CD14-positive monocyte (primary cell): ENCODE measurements around the gene HAUS6. TPM values are rescaled to one million over a fixed set of nuclear protein-coding genes. Genes with fewer than 3 reads are reported as not detected.
A peak's percentile ranks its signal among the peaks of the same experiment; 100 is the strongest.

Experiments used
- DNase-seq, 3 donors: peaks; one replicate each; pipeline ENCODE4 v3.0.0-alpha.2; 2011 to 2022
- H2AFZ ChIP-seq: 2 replicates; pipeline ENCODE4 v1.6.0; 2012; ENCODE audit warnings: mild to moderate bottlenecking, low read depth, low read length, inconsistent platforms; ENCODE audit not compliant: insufficient read depth, poor library complexity, severe bottlenecking
- H3K27ac ChIP-seq, 2 donors: 1 replicate in 1 of 2; 2 replicates in 1 of 2; pipeline ENCODE4 v1.5.1; 2012 to 2013; ENCODE audit warnings: low read length in 2 of 2, control low read depth in 1 of 2, inconsistent platforms in 1 of 2, low read depth in 1 of 2, mild to moderate bottlenecking in 1 of 2
- H3K27me3 ChIP-seq, 2 donors: one replicate each; pipeline versions ENCODE4 v1.6.0 to v1.6.1; 2011 to 2013; ENCODE audit warnings: low read length in 2 of 2; ENCODE audit not compliant: control insufficient read depth in 2 of 2, insufficient read depth in 2 of 2
- H3K36me3 ChIP-seq, 2 donors: replicated peaks in 1 of 2; 1 replicate in 1 of 2; 2 replicates in 1 of 2; pipeline versions ENCODE4 v1.5.1 to v1.6.1; 2012 to 2013; ENCODE audit warnings: low read length in 2 of 2, control low read depth in 1 of 2, inconsistent platforms in 1 of 2, mild to moderate bottlenecking in 1 of 2; ENCODE audit not compliant: insufficient read depth in 2 of 2, control insufficient read depth in 1 of 2
- H3K4me1 ChIP-seq, 2 donors: 1 replicate in 1 of 2; 2 replicates in 1 of 2; pipeline versions ENCODE4 v1.5.1 to v1.6.1; 2012 to 2013; ENCODE audit warnings: low read length in 2 of 2, control low read depth in 1 of 2, inconsistent platforms in 1 of 2, mild to moderate bottlenecking in 1 of 2, moderate library complexity in 1 of 2; ENCODE audit not compliant: insufficient read depth in 2 of 2, control insufficient read depth in 1 of 2
- H3K4me2 ChIP-seq: replicated peaks from 2 replicates; pipeline ENCODE3; 2012; ENCODE audit warnings: low read length, moderate library complexity, mild to moderate bottlenecking; ENCODE audit not compliant: poor library complexity, severe bottlenecking; ENCODE audit errors: extremely low read depth
- H3K4me3 ChIP-seq, 3 experiments: fragments of 200-600 bp in 1 of 3; sonication (generic) in 1 of 3; replicated peaks in 1 of 3; 1 replicate in 2 of 3; 2 replicates in 1 of 3; pipeline ENCODE4 v1.5.1; 2011 to 2013; ENCODE audit warnings: low read length in 3 of 3, mild to moderate bottlenecking in 3 of 3, control low read depth in 2 of 3, low read depth in 2 of 3, inconsistent platforms in 1 of 3, moderate library complexity in 1 of 3
- H3K79me2 ChIP-seq: 2 replicates; pipeline ENCODE4 v1.6.0; 2012; ENCODE audit warnings: mild to moderate bottlenecking, control low read depth, inconsistent platforms, low read length, moderate library complexity; ENCODE audit not compliant: insufficient read depth
- H3K9ac ChIP-seq: 2 replicates; pipeline ENCODE4 v1.6.0; 2017; ENCODE audit warnings: low read length, mild to moderate bottlenecking; ENCODE audit not compliant: insufficient read depth, poor library complexity, severe bottlenecking
- H3K9me3 ChIP-seq, 2 donors: replicated peaks in 1 of 2; 1 replicate in 1 of 2; 2 replicates in 1 of 2; pipeline versions ENCODE4 v1.5.1 to v1.6.1; 2012 to 2013; ENCODE audit warnings: low read length in 2 of 2, control low read depth in 1 of 2; ENCODE audit not compliant: control insufficient read depth in 1 of 2, insufficient read depth in 1 of 2
- H4K20me1 ChIP-seq: 2 replicates; pipeline ENCODE4 v1.6.0; 2012; ENCODE audit warnings: mild to moderate bottlenecking, low read length, control low read depth, moderate library complexity; ENCODE audit not compliant: insufficient read depth
- H3K27ac Mint-ChIP-seq, 7 donors: one replicate each; pipeline ENCODE4 v1.8.0; 2020; ENCODE audit warnings: mild to moderate bottlenecking in 7 of 7, mixed read lengths in 7 of 7, moderate library complexity in 6 of 7, inconsistent platforms in 2 of 7
- H3K27me3 Mint-ChIP-seq, 3 donors: one replicate each; pipeline ENCODE4 v1.8.0; 2021 to 2022; ENCODE audit warnings: low read depth in 3 of 3, mild to moderate bottlenecking in 3 of 3, mixed read lengths in 3 of 3, moderate library complexity in 3 of 3, inconsistent platforms in 1 of 3
- H3K36me3 Mint-ChIP-seq, 2 donors: one replicate each; pipeline ENCODE4 v1.8.0; 2020; ENCODE audit warnings: mixed read lengths in 2 of 2, inconsistent platforms in 1 of 2, mild to moderate bottlenecking in 1 of 2
- H3K4me1 Mint-ChIP-seq: one replicate; pipeline ENCODE4 v1.8.0; 2020; ENCODE audit warnings: mild to moderate bottlenecking, mixed read lengths
- H3K4me3 Mint-ChIP-seq, 2 donors: one replicate each; pipeline ENCODE4 v1.8.0; 2020; ENCODE audit warnings: mild to moderate bottlenecking in 2 of 2, mixed read lengths in 2 of 2, moderate library complexity in 1 of 2
- H3K9me3 Mint-ChIP-seq, 7 donors: one replicate each; pipeline ENCODE4 v1.8.0; 2020 to 2022; ENCODE audit warnings: mixed read lengths in 7 of 7, mild to moderate bottlenecking in 6 of 7, moderate library complexity in 6 of 7, inconsistent platforms in 2 of 7
- CTCF ChIP-seq: fragments of 200-600 bp; IDR thresholded peaks from one replicate; pipeline ENCODE4 v1.8.0; 2022; ENCODE audit warnings: antibody characterized with exemption, mild to moderate bottlenecking
- WGBS: methylation state at CpG from one replicate; pipeline ENCODE4 v1.1.5; 2013; ENCODE audit warnings: missing lambda C conversion rate; ENCODE audit not compliant: insufficient coverage; 5-methylcytosine and 5-hydroxymethylcytosine counted together
- intact Hi-C, 2 donors: fragments of 100-400 bp; cut with micrococcal nuclease; formaldehyde crosslinking; loops; one replicate each; pipeline versions ENCODE4 v1.15.0 to v1.15.1; 2023
- polyA plus RNA-seq, 3 donors: library from polyadenylated mRNA; depleted of rRNA in 1 of 3; unstranded in 2 of 3; stranded (reverse) in 1 of 3; fragments of 300-500 nt in 2 of 3; fragments of >200 nt in 1 of 3; fragmentation: Illumina TruSeq in 2 of 3; gene quantifications; 1 replicate in 2 of 3; 2 replicates in 1 of 3; pipeline ENCODE4 v1.2.3, GENCODE V29; 2012 to 2021

Gene HAUS6
- polyA plus RNA-seq, 3 donors, result 1.3 to 4.1 (median 2.3) TPM

- H3K79me2 ChIP-seq, result no peaks in the 10 kb centered on the region
- no peak overlapping the region for H3K9ac ChIP-seq
- Mint-ChIP-seq H3K27me3 (no peaks in the 10 kb centered on the region), H3K27ac (no peak overlapping the region), H3K9me3 (peaks cover 0 to 2% (median 0%) of the 10 kb centered on the region in 7 donors), H3K4me3 (no peak overlapping the region), H3K36me3 (no peaks in the 10 kb centered on the region), H3K4me1 (peaks cover 16% of the 10 kb centered on the region)
- no peak overlapping the region for H2AFZ ChIP-seq
- TF ChIP-seq CTCF, result no peak
- intact Hi-C loops, result no loop called here
- H3K4me2 ChIP-seq, result no peak overlapping the region
- H3K27me3 ChIP-seq, result no peaks in the 10 kb centered on the region
- H3K27ac ChIP-seq, result no peak overlapping the region
- H4K20me1 ChIP-seq, result no peaks in the 10 kb centered on the region
- no peaks in the 10 kb centered on the region for H3K9me3 ChIP-seq
- H3K4me1 ChIP-seq, result peaks cover 17 to 19% of the 10 kb centered on the region in 2 donors
- no peak overlapping the region for H3K4me3 ChIP-seq
- no peaks in the 10 kb centered on the region for H3K36me3 ChIP-seq
- DNase-seq, result no peak
- no CpG with 5 or more reads among the region's 5 CpGs for WGBS
Observed at GRCh38 chr9:19145881-19146280, 43.2 kb upstream of the HAUS6 start.

GRCh38 chr9:19140259-19140658 is 37.6 kb upstream of the HAUS6 start:
- H3K4me2 ChIP-seq, result no peak overlapping the region
- Mint-ChIP-seq H3K36me3 (no peaks in the 10 kb centered on the region), H3K27me3 (peaks cover 0 to 1% (median 0%) of the 10 kb centered on the region in 3 donors), H3K4me3 (peak overlapping the region in 1 of 2 donors; percentile 42), H3K4me1 (peaks cover 26% of the 10 kb centered on the region), H3K27ac (peak overlapping the region; percentile 0 to 78 (median 50)), H3K9me3 (peaks cover 0 to 2% (median 0%) of the 10 kb centered on the region in 7 donors)
- H3K36me3 ChIP-seq, result no peaks in the 10 kb centered on the region
- intact Hi-C loops, result no loop called here
- H3K27me3 ChIP-seq, result no peaks in the 10 kb centered on the region
- TF ChIP-seq CTCF, result no peak
- no peaks in the 10 kb centered on the region for H3K9me3 ChIP-seq
- no peak overlapping the region for H3K4me3 ChIP-seq
- 61% methylated on average over 3 of the region's 6 CpGs for WGBS
- H4K20me1 ChIP-seq, result no peaks in the 10 kb centered on the region
- peak overlapping the region in 1 of 2 donors; percentile 62 for H3K27ac ChIP-seq
- no peaks in the 10 kb centered on the region for H3K79me2 ChIP-seq
- no peak for DNase-seq
- peaks cover 25 to 28% of the 10 kb centered on the region in 2 donors for H3K4me1 ChIP-seq
- H2AFZ ChIP-seq, result no peak overlapping the region
- H3K9ac ChIP-seq, result no peak overlapping the region
